Breast epithelium (tissue), 4 donors: ENCODE measurements around the gene MAPKAPK3. TPM values are rescaled to one million over a fixed set of nuclear protein-coding genes. Genes with fewer than 3 reads are reported as not detected.

Experiments
- DNase-seq, 2 donors: peaks; one replicate each; pipeline ENCODE4 v3.0.0-alpha.2; 2019; ENCODE audit warnings: low spot score in 2 of 2
- H3K27ac ChIP-seq, 2 donors: fragments of 200-600 bp; sonication (generic) in 1 of 2; one replicate each; pipeline ENCODE4 v1.5.1; 2016 to 2019; ENCODE audit warnings: mild to moderate bottlenecking in 1 of 2
- H3K27me3 ChIP-seq, 2 donors: fragments of 200-600 bp; sonication (generic) in 1 of 2; one replicate each; pipeline versions ENCODE4 v1.5.1 to v1.6.0; 2017 to 2019; ENCODE audit warnings: control low read depth in 1 of 2, mild to moderate bottlenecking in 1 of 2
- H3K36me3 ChIP-seq: fragments of 200-600 bp; one replicate; pipeline ENCODE4 v1.5.1; 2019
- H3K4me1 ChIP-seq, 2 donors: fragments of 200-600 bp; sonication (generic); one replicate each; pipeline ENCODE4 v1.5.1; 2016 to 2019; ENCODE audit warnings: control low read depth in 1 of 2
- H3K4me3 ChIP-seq, 3 donors: fragments of 200-600 bp; sonication (generic); 1 replicate in 2 of 3; 2 replicates in 1 of 3; pipeline ENCODE4 v1.5.1; 2016 to 2019; ENCODE audit warnings: mild to moderate bottlenecking in 3 of 3, moderate library complexity in 2 of 3
- H3K9me3 ChIP-seq, 2 donors: fragments of 200-600 bp; sonication (generic) in 1 of 2; one replicate each; pipeline ENCODE4 v1.5.1; 2016 to 2019; ENCODE audit warnings: control low read depth in 1 of 2
- POLR2A ChIP-seq: fragments of 450-650 bp; IDR thresholded peaks from one replicate; pipeline ENCODE4 v1.6.1; 2016; ENCODE audit warnings: antibody characterized with exemption, mild to moderate bottlenecking, moderate library complexity
- POLR2AphosphoS5 ChIP-seq, 3 donors: sonication (generic); formaldehyde crosslinking; IDR thresholded peaks; one replicate each; pipeline ENCODE4 v1.6.1; 2017; ENCODE audit warnings: antibody characterized with exemption in 3 of 3
- intact Hi-C: fragments of 100-400 bp; cut with DNase I; formaldehyde crosslinking; loops from one replicate; pipeline ENCODE4 v1.15.1; 2023; ENCODE audit warnings: low total_unique reads
- total RNA-seq, 3 donors: library from RNA; depleted of rRNA; stranded (reverse); fragments of >200 nt; gene quantifications; one replicate each; pipeline ENCODE4 v1.1.0, GENCODE V29; 2016
- TF ChIP-seq, protein P1 (sequence below), 3 donors: fragments of 450-650 bp; IDR thresholded peaks; one replicate each; pipeline ENCODE4 v1.5.1; 2016 to 2017; ENCODE audit warnings: antibody characterized with exemption in 3 of 3, mild to moderate bottlenecking in 3 of 3, moderate library complexity in 3 of 3

MAPKAPK3 gene
- total RNA-seq, 3 donors from 2014 or later = 30.4 to 38.4 (median 30.8) TPM

DNA sequence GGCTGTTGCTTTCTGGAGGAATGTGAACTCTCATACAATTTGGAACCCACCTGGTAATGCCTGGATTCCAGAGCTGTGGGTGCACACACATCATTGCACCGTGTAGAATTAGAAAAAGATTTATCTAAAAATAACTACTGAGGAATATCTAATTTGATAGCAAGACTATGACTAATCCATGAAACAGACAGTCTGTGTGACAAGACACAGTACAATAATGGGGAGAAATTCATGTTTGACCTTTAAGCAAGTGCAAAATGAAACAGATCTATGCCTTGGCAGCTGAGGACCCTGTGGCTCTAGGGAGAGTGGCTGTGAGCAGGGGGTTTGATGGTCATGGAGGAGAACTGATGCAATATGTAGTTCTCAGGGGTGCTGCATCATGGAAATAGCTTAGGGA is 49.9 kb downstream of the MAPKAPK3 start:
- Histone ChIP-seq H3K27me3 (no peaks in the 10 kb centered on the region), H3K27ac (no peak overlapping the region), H3K36me3 (no peaks in the 10 kb centered on the region), H3K9me3 (no peaks in the 10 kb centered on the region), H3K4me3 (no peak overlapping the region), H3K4me1 (no peaks in the 10 kb centered on the region)
- intact Hi-C loops = loop anchor here (2.0 kb wide), 1 partner anchor 24 kb away; no protein-coding TSS in a partner anchor
- no peak for DNase-seq
- TF ChIP-seq POLR2A = no peak
- TF ChIP-seq, protein P1, sequence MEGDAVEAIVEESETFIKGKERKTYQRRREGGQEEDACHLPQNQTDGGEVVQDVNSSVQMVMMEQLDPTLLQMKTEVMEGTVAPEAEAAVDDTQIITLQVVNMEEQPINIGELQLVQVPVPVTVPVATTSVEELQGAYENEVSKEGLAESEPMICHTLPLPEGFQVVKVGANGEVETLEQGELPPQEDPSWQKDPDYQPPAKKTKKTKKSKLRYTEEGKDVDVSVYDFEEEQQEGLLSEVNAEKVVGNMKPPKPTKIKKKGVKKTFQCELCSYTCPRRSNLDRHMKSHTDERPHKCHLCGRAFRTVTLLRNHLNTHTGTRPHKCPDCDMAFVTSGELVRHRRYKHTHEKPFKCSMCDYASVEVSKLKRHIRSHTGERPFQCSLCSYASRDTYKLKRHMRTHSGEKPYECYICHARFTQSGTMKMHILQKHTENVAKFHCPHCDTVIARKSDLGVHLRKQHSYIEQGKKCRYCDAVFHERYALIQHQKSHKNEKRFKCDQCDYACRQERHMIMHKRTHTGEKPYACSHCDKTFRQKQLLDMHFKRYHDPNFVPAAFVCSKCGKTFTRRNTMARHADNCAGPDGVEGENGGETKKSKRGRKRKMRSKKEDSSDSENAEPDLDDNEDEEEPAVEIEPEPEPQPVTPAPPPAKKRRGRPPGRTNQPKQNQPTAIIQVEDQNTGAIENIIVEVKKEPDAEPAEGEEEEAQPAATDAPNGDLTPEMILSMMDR (IDR thresholded peaks at IDR 0.05) = no peak

DNA sequence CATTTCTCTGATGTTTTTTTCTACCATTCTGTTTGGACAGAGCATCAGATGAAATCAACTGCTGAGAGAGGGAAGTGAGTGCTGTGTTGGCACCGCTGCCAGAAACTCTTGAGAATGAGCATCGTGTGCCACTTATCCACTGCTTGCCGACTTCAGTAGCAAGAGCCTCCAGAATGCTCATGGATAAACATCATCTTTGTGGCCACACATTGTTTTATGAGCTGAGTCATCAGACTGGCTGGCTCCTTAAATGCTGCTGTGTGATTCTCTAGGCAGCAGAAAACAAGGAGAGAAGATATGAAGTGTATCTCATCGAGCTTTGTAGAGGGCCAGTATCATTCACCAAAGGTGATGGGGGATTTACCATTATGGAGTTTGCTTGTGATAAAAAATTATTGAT is 54.4 kb downstream of the MAPKAPK3 start:
- intact Hi-C loops = no loop called here
- peaks cover 3 to 10% of the 10 kb centered on the region in 2 donors for H3K27me3 ChIP-seq
- TF ChIP-seq POLR2AphosphoS5 (IDR thresholded peaks at IDR 0.05) = no peak
- TF ChIP-seq, protein P1 (IDR thresholded peaks at IDR 0.05) = no peak
- TF ChIP-seq POLR2A = no peak

DNA sequence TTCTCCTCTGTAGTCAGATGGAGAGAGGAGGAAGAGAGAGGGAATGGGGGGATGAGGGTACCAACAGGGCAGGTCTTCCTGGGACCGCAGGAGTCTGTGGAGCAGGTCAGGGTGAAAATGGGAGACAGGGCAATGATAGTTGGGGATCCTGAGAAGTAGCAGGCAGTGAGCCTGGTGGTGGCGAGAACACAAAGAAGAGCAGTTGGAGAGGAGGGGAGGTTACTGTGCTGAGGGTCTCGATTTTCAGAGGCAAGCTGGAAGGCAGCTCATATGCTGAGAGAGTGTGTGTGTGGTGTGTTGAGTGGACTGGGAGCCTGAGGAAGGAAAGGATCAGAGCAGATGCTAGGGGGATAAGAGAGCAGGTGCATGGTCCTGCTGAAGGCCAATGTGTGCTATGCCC is 55.7 kb downstream of the MAPKAPK3 start:
- TF ChIP-seq POLR2A = no peak
- H3K9me3 ChIP-seq = no peaks in the 10 kb centered on the region
- no peak for DNase-seq
- H3K4me1 ChIP-seq = peaks cover 0 to 5% of the 10 kb centered on the region in 2 donors
- H3K36me3 ChIP-seq = no peaks in the 10 kb centered on the region
- intact Hi-C loops = loop anchor here (2.0 kb wide), 1 partner anchor 18 kb away; no protein-coding TSS in a partner anchor
- peaks cover 3 to 23% of the 10 kb centered on the region in 2 donors for H3K27me3 ChIP-seq
- no peak overlapping the region for H3K27ac ChIP-seq
- no peak overlapping the region for H3K4me3 ChIP-seq

More for the DNA sequence above, 54.4 kb downstream of the MAPKAPK3 start:
- no peak for DNase-seq
- Histone ChIP-seq H3K9me3 (no peaks in the 10 kb centered on the region), H3K36me3 (no peaks in the 10 kb centered on the region), H3K4me3 (no peak overlapping the region), H3K27ac (no peak overlapping the region), H3K4me1 (peaks cover 0 to 5% of the 10 kb centered on the region in 2 donors)

DNA sequence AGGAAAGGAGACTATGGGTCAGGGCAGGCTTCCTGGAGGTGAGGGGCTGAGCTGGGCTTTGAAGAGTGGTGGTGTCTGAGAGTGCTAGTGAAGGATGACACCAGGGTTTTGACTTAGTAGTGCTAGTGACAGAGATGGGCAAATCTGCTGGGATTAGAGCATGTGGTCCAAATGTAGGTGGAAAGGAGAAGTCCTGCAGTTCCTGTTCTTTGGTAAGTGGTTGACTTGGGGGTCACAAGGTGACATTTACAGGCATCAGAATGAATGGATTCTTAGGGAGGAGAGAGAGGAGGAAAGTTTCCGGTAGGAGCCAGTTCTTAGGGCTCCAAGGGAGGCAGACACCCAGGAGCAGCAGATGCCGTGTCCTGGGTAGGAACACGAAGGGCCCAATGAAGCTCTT is 57.0 kb downstream of the MAPKAPK3 start:
- H3K27me3 ChIP-seq = peaks cover 3 to 35% of the 10 kb centered on the region in 2 donors
- peaks cover 0 to 5% of the 10 kb centered on the region in 2 donors for H3K4me1 ChIP-seq
- no peak overlapping the region for H3K27ac ChIP-seq
- no peak overlapping the region for H3K4me3 ChIP-seq
- H3K36me3 ChIP-seq = no peaks in the 10 kb centered on the region
- intact Hi-C loops = loop anchor here (2.0 kb wide), 1 partner anchor 19 kb away; no protein-coding TSS in a partner anchor
- no peak for DNase-seq
- H3K9me3 ChIP-seq = no peaks in the 10 kb centered on the region
- TF ChIP-seq, protein P1 (IDR thresholded peaks at IDR 0.05) = no peak
- TF ChIP-seq POLR2A (no peak), POLR2AphosphoS5 (IDR thresholded peaks at IDR 0.05) (no peak)

DNA sequence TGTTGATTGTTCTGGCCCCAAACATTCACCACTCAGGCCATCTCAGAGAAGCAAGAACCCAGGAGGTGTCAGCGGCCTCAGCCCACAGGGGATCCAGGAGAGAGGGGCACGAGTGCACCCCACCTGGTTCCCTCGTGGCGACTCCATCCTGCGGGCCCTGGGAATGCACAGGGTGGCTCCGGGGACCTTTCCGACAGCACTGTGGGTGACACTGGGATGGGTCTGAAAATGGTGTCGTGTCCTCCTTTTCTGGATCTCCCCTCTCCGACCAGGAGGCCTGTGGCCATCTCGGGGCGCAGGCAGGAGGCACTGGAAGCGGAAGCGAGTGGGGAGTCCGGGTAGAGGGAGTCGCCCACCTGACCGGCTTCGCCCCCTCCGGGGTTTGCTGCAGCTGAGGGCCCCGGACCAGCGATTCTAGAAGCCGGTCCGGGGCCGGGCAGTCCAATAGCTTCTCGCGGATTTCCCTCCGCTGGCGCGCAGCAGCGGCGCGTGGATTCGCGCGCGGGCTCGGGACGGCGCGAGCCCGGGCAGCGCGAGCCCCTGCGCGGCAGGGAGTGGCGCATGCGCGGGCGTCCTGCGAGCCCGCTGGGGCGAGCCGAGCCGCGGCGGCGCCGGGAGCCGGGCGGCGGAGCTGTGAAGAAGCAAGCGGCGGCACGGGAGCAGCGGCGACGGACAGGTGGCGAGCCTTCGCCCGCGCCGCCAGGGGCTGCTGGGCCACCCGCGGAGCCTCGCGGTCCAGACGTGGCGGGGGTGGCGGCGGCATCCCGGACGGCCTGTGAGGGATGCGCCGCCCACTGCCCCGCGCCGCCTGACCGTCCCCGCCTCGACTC is 57.6 kb downstream of the MAPKAPK3 start, which contains the start of gene DOCK3:
DOCK3 (plus strand) TSS at position 579 of the 830 bp plus-strand sequence. CDS start 337 bp downstream, outside the sequence.
- Histone ChIP-seq H3K9me3 (no peaks in the 10 kb centered on the region), H3K27ac (no peak within 1 kb of the TSS), H3K4me3 (peak within 1 kb of the TSS; percentile 33 to 74 (median 50)), H3K36me3 (no peaks in the 10 kb centered on the region), H3K27me3 (peaks cover 3 to 41% of the 10 kb centered on the region in 2 donors), H3K4me1 (peaks cover 0 to 5% of the 10 kb centered on the region in 2 donors)
- intact Hi-C loops = loop anchor here (5.0 kb wide), 1 partner anchor 297 kb away; no protein-coding TSS in a partner anchor
- TF ChIP-seq POLR2AphosphoS5 (IDR thresholded peaks at IDR 0.05) = no peak
- no peak for TF ChIP-seq POLR2A
- TF ChIP-seq, protein P1 (IDR thresholded peaks at IDR 0.05) = no peak
- peak; percentile 23 to 58 for DNase-seq
